SK-N-SH (cell line): ENCODE measurements around the gene CCDC78. TPM values are rescaled to one million over a fixed set of nuclear protein-coding genes. Genes with fewer than 3 reads are reported as not detected.

ENCODE experiments used
- CTCF ChIA-PET: fragments of 300-600, 350-600 bp; formaldehyde crosslinking; extraction: SDS; loops from one replicate; lab custom pipeline; 2021; lab: Yijun Ruan, JAX
- POLR2A ChIA-PET: fragments of 350-600 bp; sonication (Branson Sonifier 250); formaldehyde crosslinking; extraction: SDS; loops from one replicate; lab custom pipeline; 2020; ENCODE audit warnings: antibody characterized with exemption, inconsistent platforms; lab: Yijun Ruan, JAX
- DNase-seq: peaks from one replicate; pipeline ENCODE4 v3.0.0; 2012
- H2AFZ ChIP-seq: fragments of 200-600 bp; sonication (generic); 2 replicates; pipeline ENCODE4 v1.8.1; 2016; ENCODE audit warnings: antibody characterized with exemption, mild to moderate bottlenecking, low read depth
- H3F3A ChIP-seq: fragments of 200-600 bp; sonication (generic); replicated peaks from 2 replicates; pipeline ENCODE3; 2016; ENCODE audit warnings: antibody characterized with exemption, mild to moderate bottlenecking; ENCODE audit not compliant: insufficient read depth
- H3K27ac ChIP-seq, 2 experiments: fragments of 200-500 bp in 1 of 2; fragments of 200-600 bp in 1 of 2; sonication (Bioruptor generic) in 1 of 2; sonication (generic), shearing (Covaris generic) in 1 of 2; 2 replicates each; pipeline versions ENCODE4 v1.5.1 to v1.6.1; 2014 to 2016; ENCODE audit warnings: low read depth in 2 of 2, inconsistent platforms in 1 of 2, low read length in 1 of 2, mild to moderate bottlenecking in 1 of 2, mixed read lengths in 1 of 2
- H3K27me3 ChIP-seq: fragments of 200-600 bp; sonication (generic), shearing (Covaris generic); 2 replicates; pipeline ENCODE4 v1.6.1; 2016; ENCODE audit warnings: mixed run types; ENCODE audit not compliant: insufficient read depth
- H3K36me3 ChIP-seq, 2 experiments: fragments of 200-500 bp in 1 of 2; fragments of 200-600 bp in 1 of 2; sonication (Bioruptor generic) in 1 of 2; sonication (generic) in 1 of 2; replicated peaks in 1 of 2; 2 replicates each; pipeline versions ENCODE3 to v1.5.1; 2014 to 2016; ENCODE audit warnings: low read length in 1 of 2, mild to moderate bottlenecking in 1 of 2; ENCODE audit not compliant: insufficient read depth in 2 of 2, control insufficient read depth in 1 of 2
- H3K4me1 ChIP-seq, 2 experiments: fragments of 200-500 bp in 1 of 2; fragments of 200-600 bp in 1 of 2; sonication (Bioruptor generic) in 1 of 2; sonication (generic), shearing (Covaris generic) in 1 of 2; 2 replicates each; pipeline versions ENCODE4 v1.5.1 to v1.6.1; 2014 to 2016; ENCODE audit warnings: low read depth in 1 of 2, low read length in 1 of 2, mixed run types in 1 of 2; ENCODE audit not compliant: insufficient read depth in 2 of 2, control insufficient read depth in 1 of 2
- H3K4me2 ChIP-seq: fragments of 200-600 bp; sonication (generic), shearing (Covaris generic); 2 replicates; pipeline ENCODE4 v1.6.1; 2017; ENCODE audit warnings: mixed run types
- H3K4me3 ChIP-seq, 2 experiments: fragments of 200-500 bp in 1 of 2; fragments of 200-600 bp in 1 of 2; sonication (Bioruptor generic) in 1 of 2; sonication (generic), shearing (Covaris generic) in 1 of 2; 2 replicates each; pipeline versions ENCODE4 v1.5.1 to v1.8.1; 2014 to 2016; ENCODE audit warnings: low read depth in 2 of 2, inconsistent platforms in 1 of 2, low read length in 1 of 2, mild to moderate bottlenecking in 1 of 2, mixed read lengths in 1 of 2, moderate library complexity in 1 of 2
- H3K79me2 ChIP-seq: fragments of 200-600 bp; sonication (generic); 2 replicates; pipeline ENCODE4 v1.8.1; 2017; ENCODE audit warnings: mild to moderate bottlenecking; ENCODE audit not compliant: insufficient read depth
- H3K9ac ChIP-seq: fragments of 200-600 bp; sonication (generic); 2 replicates; pipeline ENCODE4 v1.6.1; 2017; ENCODE audit warnings: mixed run types
- H3K9me2 ChIP-seq: fragments of 200-600 bp; sonication (generic); 2 replicates; pipeline ENCODE4 v1.6.1; 2017; ENCODE audit warnings: mixed run types
- H3K9me3 ChIP-seq: fragments of 200-600 bp; sonication (generic); 2 replicates; pipeline ENCODE4 v1.6.1; 2017; ENCODE audit warnings: mixed run types, mild to moderate bottlenecking, moderate library complexity
- H4K20me1 ChIP-seq: fragments of 200-600 bp; sonication (generic); 2 replicates; pipeline ENCODE4 v1.6.1; 2017; ENCODE audit warnings: mild to moderate bottlenecking, mixed run types; ENCODE audit not compliant: insufficient read depth
- CTCF ChIP-seq: fragments of 200-600 bp; sonication (generic); IDR thresholded peaks from 2 replicates; pipeline ENCODE4 v1.6.1; 2017; ENCODE audit warnings: antibody characterized with exemption, mild to moderate bottlenecking, moderate library complexity
- FOSL2 ChIP-seq: IDR thresholded peaks from 2 replicates; pipeline ENCODE4 v1.4.0; 2012; ENCODE audit warnings: low read depth, mild to moderate bottlenecking, moderate library complexity, borderline replicate concordance
- FOXM1 ChIP-seq: IDR thresholded peaks from 2 replicates; pipeline ENCODE4 v1.4.0; 2012; ENCODE audit warnings: low read depth, mild to moderate bottlenecking
- MAX ChIP-seq: IDR thresholded peaks from 2 replicates; pipeline ENCODE4 v1.4.0; 2012; ENCODE audit warnings: low read depth
- NFIC ChIP-seq: IDR thresholded peaks from 2 replicates; pipeline ENCODE4 v1.4.0; 2012; ENCODE audit warnings: borderline replicate concordance
- NRF1 ChIP-seq: IDR thresholded peaks from 2 replicates; pipeline ENCODE4 v1.6.1; 2012; ENCODE audit warnings: low read depth, mild to moderate bottlenecking, low read length
- RAD21 ChIP-seq: IDR thresholded peaks from 2 replicates; pipeline ENCODE4 v1.6.1; 2012; ENCODE audit warnings: mild to moderate bottlenecking, low read length
- RCOR1 ChIP-seq: fragments of 150-350 bp; IDR thresholded peaks from 2 replicates; pipeline ENCODE4 v1.6.1; 2017; ENCODE audit warnings: antibody characterized with exemption, low read length
- SMC3 ChIP-seq: IDR thresholded peaks from 2 replicates; pipeline ENCODE4 v1.6.1; 2012; ENCODE audit warnings: low read depth, low read length, improper control_type of control experiment
- USF2 ChIP-seq: fragments of 150-350 bp; IDR thresholded peaks from 2 replicates; pipeline ENCODE4 v1.6.1; 2017; ENCODE audit warnings: antibody characterized with exemption, low read length, low read depth, borderline replicate concordance
- WGBS: methylation state at CpG from one replicate; pipeline ENCODE4 v1.1.6; 2017; ENCODE audit warnings: low lambda C conversion rate; 5-methylcytosine and 5-hydroxymethylcytosine counted together
- polyA plus RNA-seq, 3 experiments: library from polyadenylated mRNA; depleted of rRNA; stranded (reverse); fragments of >200 nt; gene quantifications; 2 replicates each; pipeline ENCODE4 v1.2.3, GENCODE V29; 2012

The CCDC78 gene
- polyA plus RNA-seq, 1 of the 3 experiments (the other 2 are of a cell fraction), result 15.4 TPM

- H3K27ac ChIP-seq, result no peak overlapping the region
- TF ChIP-seq SMC3 (peak; percentile 30; the same call in 1 of the 2 replicates), USF2 (no peak), FOSL2 (no peak), CTCF (peak; percentile 60), NFIC (no peak), RCOR1 (no peak), RAD21 (peak; percentile 29)
- WGBS, result 85% methylated on average over 13 of the region's 34 CpGs
These were observed 7.4 kb upstream of the CCDC78 start for GRCh38 chr16:733382-734207.

GRCh38 chr16:732936-733335 is 6.7 kb upstream of the CCDC78 start:
- 91% methylated on average over 11 of the region's 13 CpGs for WGBS
- ChIA-PET CTCF (interaction anchor here (0.6 to 20.3 kb wide), 5 partner anchors 8 to 63 kb away, joined by 3 to 358 read pairs (median 4); partner anchors contain the start of genes ANTKMT, CIAO3, FBXL16 and METRN), POLR2A (interaction anchor here (1.2 kb wide), 1 partner anchor 13 kb away, joined by 4 read pairs; the partner anchor contains the start of gene ANTKMT)

More at GRCh38 chr16:733382-734207, 7.4 kb upstream of the CCDC78 start:
- H3K4me3 ChIP-seq, result no peak overlapping the region; a peak in 1 of 4 replicates
- H3K79me2 ChIP-seq, result no peaks in the 10 kb centered on the region
- H3K9ac ChIP-seq, result no peak overlapping the region
- no peak overlapping the region for H2AFZ ChIP-seq
- POLR2A ChIA-PET, result interaction anchor here (1.2 kb wide), 1 partner anchor 14 kb away, joined by 4 read pairs; the partner anchor contains the start of gene ANTKMT
- H4K20me1 ChIP-seq, result no peaks in the 10 kb centered on the region
- H3K27me3 ChIP-seq, result no peaks in the 10 kb centered on the region
- H3K36me3 ChIP-seq, result peaks cover 0 to 40% of the 10 kb centered on the region in 2 experiments
- H3K9me3 ChIP-seq, result no peaks in the 10 kb centered on the region
- no peaks in the 10 kb centered on the region for H3K9me2 ChIP-seq
- peaks cover 4% of the 10 kb centered on the region for H3F3A ChIP-seq
- no peak overlapping the region for H3K4me2 ChIP-seq
- peaks cover 0 to 7% of the 10 kb centered on the region in 2 experiments; a peak in 1 of 4 replicates for H3K4me1 ChIP-seq
- DNase-seq, result peak; percentile 87
- CTCF ChIA-PET, result interaction anchor here (0.6 to 20.3 kb wide), 5 partner anchors 7 to 62 kb away, joined by 3 to 358 read pairs (median 4); partner anchors contain the start of genes ANTKMT, CIAO3, FBXL16 and METRN

More at GRCh38 chr16:732936-733335, 6.7 kb upstream of the CCDC78 start:
- Histone ChIP-seq H3K36me3 (peaks cover 0 to 39% of the 10 kb centered on the region in 2 experiments), H3K4me2 (no peak overlapping the region), H3K4me3 (no peak overlapping the region), H3K27me3 (no peaks in the 10 kb centered on the region), H3K9me3 (no peaks in the 10 kb centered on the region), H2AFZ (no peak overlapping the region), H3K27ac (no peak overlapping the region), H4K20me1 (no peaks in the 10 kb centered on the region), H3K9ac (no peak overlapping the region), H3F3A (peaks cover 4% of the 10 kb centered on the region), H3K4me1 (peaks cover 0 to 9% of the 10 kb centered on the region in 2 experiments; a peak in 1 of 4 replicates), H3K79me2 (no peaks in the 10 kb centered on the region), H3K9me2 (no peaks in the 10 kb centered on the region)
- TF ChIP-seq USF2 (no peak), NRF1 (no peak), CTCF (no peak), FOXM1 (no peak), MAX (no peak)
- no peak for DNase-seq
